NB4 (cell line): Measurements from ENCODE around the gene INSM1.

ENCODE experiments used
- CTCF ChIP-seq: IDR thresholded peaks from one replicate; pipeline ENCODE4 v1.5.1; 2012; ENCODE audit warnings: low read depth, low read length
- POLR2A ChIP-seq: IDR thresholded peaks from 2 replicates; pipeline ENCODE4 v1.6.1; 2011; ENCODE audit warnings: mild to moderate bottlenecking; ENCODE audit not compliant: insufficient read length; ENCODE audit errors: extremely low read depth

- TF ChIP-seq CTCF (no peak), POLR2A (no peak)
Measured at GRCh38 chr20:20375862-20376261, 8.0 kb downstream of the INSM1 start.
